GM19035 (cell line): Measurements from ENCODE around the gene TEX14.
"Not testable (repeated sequence)": the region's sequence is repeated elsewhere in the genome, so short reads cannot be mapped to it uniquely, and the experiment has no call there.

Experiments
- ATAC-seq: cut with Tn5 transposase; IDR thresholded peaks from one replicate; pipeline ENCODE4 v1.9.1; 2021; ENCODE audit not compliant: unreplicated experiment

TEX14 gene

DNA sequence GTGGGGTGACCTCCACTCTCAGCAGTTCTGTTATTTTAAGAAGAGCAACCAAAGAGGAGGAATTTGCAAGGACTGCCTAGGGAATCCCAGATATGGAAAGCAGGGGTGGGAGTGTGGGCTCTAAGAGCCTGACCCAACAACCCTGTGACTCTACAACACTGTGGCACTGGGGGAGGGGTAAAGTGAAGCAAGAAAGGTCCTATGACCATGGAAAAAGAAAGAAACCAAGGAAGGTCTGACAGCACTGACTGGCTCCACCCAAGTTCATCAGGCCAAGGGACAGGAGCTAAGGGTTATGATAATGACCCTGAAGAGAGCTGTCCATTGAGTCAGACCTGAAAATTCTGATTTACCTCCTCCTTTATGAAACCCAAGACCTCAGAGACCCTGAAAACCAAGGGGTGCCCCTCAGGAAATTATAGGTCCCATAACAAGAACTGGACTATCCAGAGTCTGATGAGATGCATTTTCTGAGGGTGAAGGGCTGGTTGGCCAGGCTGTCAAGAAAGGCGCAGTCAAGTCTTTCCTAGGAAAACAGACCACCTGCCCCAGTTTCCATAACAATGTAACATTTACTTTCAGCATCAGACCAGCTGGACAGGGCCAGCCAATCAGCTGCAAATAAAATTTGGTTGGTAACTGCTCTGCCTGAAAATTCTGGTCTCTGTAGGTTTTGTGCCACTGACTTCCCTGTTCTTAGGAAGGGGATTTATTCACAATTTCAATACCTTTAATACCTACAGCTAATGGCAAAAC, 123.6 kb downstream of the TEX14 start:
- ATAC-seq = no peak

DNA sequence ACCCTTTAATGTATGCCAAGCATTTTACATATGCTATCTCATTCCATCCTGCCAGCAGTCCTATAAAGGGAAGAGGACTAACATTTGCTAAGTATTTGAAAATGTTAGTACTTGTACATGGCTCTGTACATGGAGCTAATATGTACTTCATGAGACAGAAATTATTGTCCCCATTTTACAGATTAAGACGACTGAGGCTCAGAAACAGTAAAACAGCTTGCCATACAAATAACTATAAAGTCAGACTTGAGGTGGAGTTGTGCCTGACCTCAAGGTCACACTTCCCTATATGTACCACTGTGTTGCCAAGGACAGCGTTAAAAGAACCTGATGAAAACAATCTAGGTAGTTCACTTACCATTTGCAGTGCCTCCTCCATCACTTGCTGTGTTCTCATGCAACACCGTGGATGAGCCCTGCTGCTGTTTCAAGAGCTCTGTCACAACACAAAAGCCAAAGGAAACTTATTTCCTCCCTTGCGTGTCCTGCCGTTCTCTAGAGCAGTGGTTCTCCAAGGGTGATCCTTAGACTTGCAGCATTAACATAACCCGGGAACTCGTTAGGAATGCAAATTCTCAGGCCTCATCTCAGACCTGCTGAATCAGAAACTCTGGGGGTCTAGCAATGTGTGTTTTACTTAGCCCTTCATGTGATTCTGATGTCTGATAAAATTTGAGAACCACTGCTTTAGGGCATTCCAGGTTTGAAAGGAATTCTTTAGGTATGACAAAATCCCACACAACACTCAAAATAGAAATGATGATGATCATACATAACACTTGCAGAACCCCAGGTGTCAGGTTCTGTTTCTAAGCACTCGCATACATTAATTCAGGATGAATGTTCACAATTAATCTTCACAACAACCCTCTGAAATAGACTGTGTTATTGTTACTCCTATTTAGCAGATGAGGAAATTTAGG, 126.2 kb downstream of the TEX14 start:
- no peak for ATAC-seq

DNA sequence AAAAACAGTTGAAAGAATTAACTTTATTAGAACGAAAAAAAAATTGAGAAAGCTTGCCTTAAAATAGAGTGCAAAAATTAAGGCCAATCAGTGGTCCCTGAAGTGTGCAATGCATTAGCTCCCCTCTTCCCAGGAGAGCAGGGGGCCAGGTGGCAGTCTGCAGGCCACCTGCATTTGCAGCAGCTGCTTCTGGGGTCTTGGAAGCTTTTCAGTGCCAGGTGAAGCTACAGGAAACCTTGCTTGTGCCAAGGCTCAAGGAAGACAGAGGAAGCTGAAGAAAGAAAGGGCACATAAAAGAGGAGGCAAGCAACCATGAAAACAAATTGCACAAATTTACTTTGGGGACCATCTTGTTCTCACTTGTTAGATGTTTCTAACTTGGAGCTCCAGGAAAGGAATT, 126.9 kb downstream of the TEX14 start:
- ATAC-seq = no peak

DNA sequence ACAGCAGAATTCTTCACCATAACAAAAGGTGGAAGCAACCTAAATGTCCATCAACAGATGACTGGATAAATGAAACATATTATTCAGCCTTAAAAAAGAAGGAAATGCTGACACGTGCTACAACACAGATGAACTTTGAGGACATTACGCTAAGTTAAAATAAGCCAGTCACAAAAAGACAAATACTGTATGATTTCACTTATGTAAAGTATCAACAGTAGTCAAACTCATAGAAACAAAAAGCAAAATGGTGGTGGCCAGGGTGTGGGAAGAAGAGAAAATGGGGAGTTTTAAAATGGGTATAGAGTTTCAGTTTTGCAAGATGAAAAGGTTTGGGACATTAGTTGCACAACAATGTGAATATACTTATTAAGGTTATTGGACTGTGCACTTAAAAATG, 127.6 kb downstream of the TEX14 start:
- no peak for ATAC-seq

DNA sequence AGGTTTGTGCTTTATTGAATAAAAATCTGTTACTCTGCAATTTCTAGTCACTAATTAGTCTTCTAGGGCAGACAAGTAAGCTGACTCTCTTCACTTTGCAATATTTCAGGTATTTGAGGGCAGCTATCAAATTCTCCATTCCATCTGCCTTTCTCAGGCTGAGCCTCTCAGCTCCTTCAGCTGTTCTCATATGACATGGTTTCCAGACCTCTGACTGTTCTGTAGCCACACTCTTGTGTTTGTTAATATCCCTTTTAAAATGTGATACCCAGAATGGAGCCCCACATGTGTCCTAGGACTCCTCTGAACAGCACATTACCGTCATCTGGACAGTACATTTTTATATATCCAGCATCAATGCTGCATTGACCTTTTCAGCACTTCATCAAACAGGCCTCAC, 131.3 kb downstream of the TEX14 start:
- no peak for ATAC-seq

GRCh38 chr17:58557981-58558380, 133.9 kb downstream of the TEX14 start:
- no peak for ATAC-seq

DNA sequence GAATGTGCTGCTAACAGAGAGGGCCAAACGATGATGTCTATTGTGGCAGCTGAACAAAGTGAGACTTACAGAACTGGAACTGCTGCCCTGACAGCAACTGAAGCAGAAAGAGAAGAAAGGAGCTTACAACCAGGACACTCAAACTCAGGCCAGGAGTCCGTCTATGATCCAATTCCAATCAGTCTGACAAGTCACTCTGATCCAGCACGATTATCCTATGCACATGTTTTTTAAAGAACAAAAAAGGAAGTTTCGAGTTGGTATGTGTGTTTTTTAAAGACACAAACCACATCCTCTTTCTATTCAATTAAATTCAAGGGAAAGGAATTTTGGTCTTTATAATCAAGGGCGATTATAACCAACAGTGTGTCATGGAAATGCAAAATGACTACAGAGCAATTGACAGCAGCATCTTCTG, 135.0 kb downstream of the TEX14 start:
- ATAC-seq = no peak

DNA sequence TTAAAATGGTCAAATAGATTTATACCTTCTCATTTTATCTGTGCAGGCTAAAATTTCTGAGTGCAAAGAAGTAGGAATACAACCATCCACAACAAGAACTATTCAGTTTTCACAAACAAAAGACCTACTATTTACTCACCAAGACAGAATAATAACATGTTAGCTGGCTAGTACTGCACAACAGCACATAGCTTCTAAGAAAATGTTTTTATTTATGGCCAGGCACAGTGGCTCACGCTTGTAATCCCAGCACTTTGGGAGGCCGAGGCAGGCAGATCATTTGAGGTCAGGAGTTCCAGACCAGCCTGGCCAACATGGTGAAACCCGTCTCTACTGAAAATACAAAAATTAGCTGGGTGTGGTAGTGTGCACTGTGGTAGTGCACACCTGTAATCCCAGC, 136.7 kb downstream of the TEX14 start:
- ATAC-seq = not testable (repeated sequence)

GRCh38 chr17:58541249-58541648, 150.6 kb downstream of the TEX14 start:
- no peak for ATAC-seq

- no peak for ATAC-seq
Observed at GRCh38 chr17:58539698-58540097, 152.1 kb downstream of the TEX14 start.

DNA sequence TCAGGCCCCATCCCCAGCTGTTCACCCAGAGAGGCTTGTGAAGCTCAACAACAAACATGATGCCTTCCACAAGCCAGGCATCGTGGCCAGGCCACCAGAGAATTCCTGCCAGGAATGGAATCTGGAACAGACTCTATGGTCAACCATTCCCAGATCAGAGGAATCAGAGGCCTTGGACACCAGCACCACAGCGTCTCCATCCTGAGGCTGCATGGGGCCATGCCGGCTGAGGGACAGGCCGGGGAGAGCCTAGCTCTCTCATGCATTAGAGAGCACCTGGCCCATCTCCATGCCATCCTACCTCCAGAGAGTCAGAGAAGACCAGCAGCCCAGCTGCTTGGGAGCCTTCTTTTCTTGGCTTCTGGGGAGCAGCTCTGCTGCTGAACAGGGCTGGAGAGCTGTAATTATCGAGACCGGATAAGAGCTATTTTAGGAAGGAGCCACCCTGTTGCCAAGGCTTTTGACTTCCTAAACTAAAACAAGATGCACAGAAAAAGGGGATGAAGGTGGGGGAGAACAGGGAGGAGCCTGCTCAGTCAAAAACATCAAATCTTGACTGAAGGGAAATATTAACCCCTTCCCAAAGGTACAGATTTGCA, 152.9 kb downstream of the TEX14 start:
- ATAC-seq = no peak

DNA sequence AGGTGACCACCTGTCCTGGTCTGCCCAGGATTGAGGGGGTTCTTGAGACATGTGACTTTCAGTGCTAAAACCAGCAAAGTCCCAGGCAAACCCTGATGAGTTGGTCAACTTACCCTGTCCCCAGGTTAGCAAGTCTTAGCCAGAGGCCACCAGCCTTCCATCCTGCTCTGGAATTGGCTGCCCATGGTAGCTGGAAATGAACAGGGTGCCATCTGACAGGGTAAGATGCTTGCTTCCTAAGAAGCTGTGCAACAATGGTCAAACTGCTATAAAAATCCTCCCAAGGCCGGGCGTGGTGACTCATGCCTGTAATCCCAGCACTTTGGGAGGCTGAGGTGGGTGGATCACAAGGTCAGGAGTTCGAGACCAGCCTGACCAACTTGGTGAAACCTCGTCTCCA, 154.6 kb downstream of the TEX14 start:
- no peak for ATAC-seq

DNA sequence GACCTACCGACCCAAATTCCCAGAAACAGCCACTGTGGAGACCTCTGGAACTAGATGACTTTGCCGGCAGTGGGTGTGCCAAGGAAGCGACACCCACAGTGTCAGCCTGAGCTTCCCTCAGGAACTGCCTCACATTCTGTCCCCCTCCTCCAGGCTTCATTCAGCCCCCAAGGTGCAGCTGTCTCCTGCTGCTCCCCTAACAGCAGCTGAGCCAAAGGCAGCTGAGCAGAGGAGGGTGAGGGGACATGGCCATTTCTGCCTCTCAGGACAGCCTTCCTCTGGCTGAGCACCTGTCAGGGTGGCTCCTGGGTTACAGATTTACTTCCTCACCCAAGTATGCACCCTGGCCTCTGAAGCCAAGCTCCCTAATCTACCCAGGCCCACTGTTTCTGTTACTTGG, 155.3 kb downstream of the TEX14 start:
- ATAC-seq = no peak

DNA sequence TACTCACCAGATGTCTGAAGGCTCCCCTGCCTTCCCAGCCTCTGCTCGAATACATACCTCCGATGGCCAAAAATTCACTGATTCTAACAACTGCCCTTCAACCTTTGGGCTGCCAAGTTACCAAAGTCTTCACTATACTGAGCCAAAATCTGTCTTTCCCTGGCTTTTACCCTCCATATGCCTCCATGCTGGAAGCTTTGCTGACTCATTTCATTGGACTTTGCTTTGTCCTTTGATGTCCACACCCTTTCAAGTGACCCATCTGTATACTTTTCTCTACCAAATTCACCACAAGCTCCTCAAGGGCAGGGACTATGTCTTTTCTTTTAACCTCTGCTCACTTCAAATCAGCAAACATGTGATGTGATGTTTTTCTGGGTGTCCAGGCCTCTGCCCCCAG, 156.4 kb downstream of the TEX14 start:
- no peak for ATAC-seq

GRCh38 chr17:58534901-58535421, 156.9 kb downstream of the TEX14 start:
- ATAC-seq = no peak

GRCh38 chr17:58534331-58534730, 157.5 kb downstream of the TEX14 start:
- ATAC-seq = no peak

- no peak for ATAC-seq
Observed at GRCh38 chr17:58533616-58534188, 158.1 kb downstream of the TEX14 start.

DNA sequence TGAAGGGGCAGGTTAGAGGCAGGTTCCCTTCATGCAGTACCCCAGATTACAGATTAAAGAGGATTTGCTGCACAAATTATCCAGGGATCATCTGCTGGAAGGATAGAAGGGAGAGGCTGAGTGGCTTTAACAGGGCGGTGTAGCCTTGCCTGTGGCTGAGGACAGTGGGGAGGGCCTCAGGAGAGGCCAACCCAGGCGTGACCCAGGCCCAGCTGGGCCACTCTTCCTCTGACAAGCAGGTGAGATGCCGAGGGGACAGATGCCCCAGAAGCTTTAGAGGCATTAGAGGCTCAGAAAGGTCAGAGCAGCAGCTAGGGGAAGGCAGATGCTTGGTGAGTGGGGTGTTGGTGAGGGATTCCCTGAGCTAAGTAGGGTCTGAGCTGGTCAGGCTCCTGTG, 159.3 kb downstream of the TEX14 start:
- no peak for ATAC-seq

- ATAC-seq = peak; percentile 67
Observed at GRCh38 chr17:58531661-58532554, 159.9 kb downstream of the TEX14 start.

DNA sequence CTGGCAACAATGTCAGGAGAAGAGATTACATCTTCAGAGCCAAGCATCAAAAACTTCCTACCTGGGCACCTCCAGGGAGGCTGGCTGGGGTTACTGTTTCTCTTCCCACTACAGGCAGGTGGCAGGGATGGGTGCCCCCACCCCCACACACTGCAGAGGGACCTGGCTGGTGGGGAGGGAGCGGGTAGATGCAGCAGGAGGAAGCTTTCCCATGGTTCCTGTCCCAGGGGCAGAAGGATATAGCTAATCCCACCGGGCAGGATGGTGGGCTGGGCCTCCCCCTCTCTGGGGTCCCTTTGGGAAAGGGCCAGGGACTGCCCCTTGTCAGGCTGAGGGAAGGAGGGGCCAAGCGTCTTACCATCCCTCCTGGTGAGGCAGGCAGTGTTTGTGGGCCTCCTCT, 160.7 kb downstream of the TEX14 start:
- no peak for ATAC-seq
